Small intestine (tissue), 7 donors: Measurements from ENCODE around the gene HRH2. TPM values are rescaled to one million over a fixed set of nuclear protein-coding genes. Genes with fewer than 3 reads are reported as not detected.

Experiments used
- DNase-seq, 2 donors: peaks; one replicate each; pipeline versions ENCODE4 v3.0.0 to v3.0.0-alpha.2; 2013
- FAIRE-seq: peaks from 2 replicates; lab custom pipeline; 2012; peaks lifted over from hg19 to GRCh38; lab: Jason Lieb, UNC
- H3K27ac ChIP-seq, 3 donors: one replicate each; pipeline ENCODE4 v1.5.1; 2013; ENCODE audit warnings: low read length in 2 of 3, mild to moderate bottlenecking in 2 of 3, control low read depth in 1 of 3, inconsistent platforms in 1 of 3, low read depth in 1 of 3, moderate library complexity in 1 of 3
- H3K27me3 ChIP-seq, 3 donors: one replicate each; pipeline ENCODE4 v1.6.1; 2013; ENCODE audit warnings: low read length in 3 of 3, inconsistent platforms in 1 of 3; ENCODE audit not compliant: control insufficient read depth in 3 of 3, insufficient read depth in 3 of 3
- H3K36me3 ChIP-seq, 3 donors: one replicate each; pipeline ENCODE4 v1.6.1; 2013; ENCODE audit warnings: low read length in 3 of 3, inconsistent platforms in 1 of 3, low read depth in 1 of 3, mild to moderate bottlenecking in 1 of 3, moderate library complexity in 1 of 3; ENCODE audit not compliant: control insufficient read depth in 3 of 3, insufficient read depth in 2 of 3
- H3K4me1 ChIP-seq, 3 donors: one replicate each; pipeline ENCODE4 v1.6.1; 2013; ENCODE audit warnings: low read length in 2 of 3, inconsistent platforms in 1 of 3, low read depth in 1 of 3, mild to moderate bottlenecking in 1 of 3, moderate library complexity in 1 of 3; ENCODE audit not compliant: control insufficient read depth in 3 of 3, insufficient read depth in 2 of 3
- H3K4me3 ChIP-seq, 3 donors: one replicate each; pipeline ENCODE4 v1.5.1; 2013; ENCODE audit warnings: low read length in 3 of 3, control low read depth in 1 of 3, inconsistent platforms in 1 of 3, low read depth in 1 of 3, mild to moderate bottlenecking in 1 of 3, moderate library complexity in 1 of 3
- H3K9me3 ChIP-seq, 2 donors: one replicate each; pipeline ENCODE4 v1.6.1; 2013; ENCODE audit warnings: low read depth in 1 of 2, low read length in 1 of 2; ENCODE audit not compliant: control insufficient read depth in 2 of 2, insufficient read depth in 1 of 2
- WGBS, 3 donors: extraction: QIAGEN DNeasy Blood & Tissue Kit; methylation state at CpG; one replicate each; pipeline ENCODE4 v1.1.7; 2013; 5-methylcytosine and 5-hydroxymethylcytosine counted together
- polyA plus RNA-seq, 4 donors: library from polyadenylated mRNA; stranded (reverse) in 3 of 4; unstranded in 1 of 4; fragments of 200-250 nt in 3 of 4; fragments of 120-200 nt in 1 of 4; gene quantifications; one replicate each; pipeline versions ENCODE4 v1.2.1 to v1.2.3, GENCODE V29; 2013
- donor health status: healthy with polysubstance abuse.
- donor health status: control.
- donor health status: control.
- donor health status: Bipolar disorder and iron deficiency.
- donor health status: healthy.

HRH2 gene
- polyA plus RNA-seq, 4 donors, result 3.3 to 7.2 (median 6.4) TPM

GRCh38 chr5:175652741-175653663 lies 4.9 kb upstream of the HRH2 start:
- no peaks in the 10 kb centered on the region for H3K36me3 ChIP-seq
- H3K4me3 ChIP-seq, result no peak overlapping the region
- no peak for DNase-seq
- peaks cover 0 to 13% of the 10 kb centered on the region in 2 donors for H3K9me3 ChIP-seq
- H3K4me1 ChIP-seq, result peaks cover 0 to 8% (median 0%) of the 10 kb centered on the region in 3 donors
- peaks cover 0 to 10% (median 0%) of the 10 kb centered on the region in 3 donors for H3K27me3 ChIP-seq
- H3K27ac ChIP-seq, result no peak overlapping the region
- 65 to 86% (median 68%) methylated on average over 11 of the region's 11 CpGs for WGBS, 3 donors
- FAIRE-seq, result no peak

GRCh38 chr5:175653763-175654162 lies 4.1 kb upstream of the HRH2 start:
- Histone ChIP-seq H3K36me3 (no peaks in the 10 kb centered on the region), H3K4me3 (no peak overlapping the region), H3K27ac (no peak overlapping the region), H3K9me3 (peaks cover 0 to 11% of the 10 kb centered on the region in 2 donors), H3K27me3 (peaks cover 0 to 17% (median 3%) of the 10 kb centered on the region in 3 donors), H3K4me1 (peaks cover 0 to 8% (median 5%) of the 10 kb centered on the region in 3 donors)
- no peak for FAIRE-seq
- no peak for DNase-seq
- WGBS, 3 donors, result 89 to 96% (median 93%) methylated on average over 4 of the region's 4 CpGs

GRCh38 chr5:175654339-175654738 lies 3.5 kb upstream of the HRH2 start:
- H3K4me1 ChIP-seq, result peaks cover 0 to 8% (median 7%) of the 10 kb centered on the region in 3 donors
- H3K4me3 ChIP-seq, result no peak overlapping the region
- DNase-seq, result no peak
- 84 to 92% (median 90%) methylated on average over 7 of the region's 7 CpGs for WGBS, 3 donors
- peaks cover 0 to 21% (median 3%) of the 10 kb centered on the region in 3 donors for H3K27me3 ChIP-seq
- peaks cover 0 to 10% of the 10 kb centered on the region in 2 donors for H3K9me3 ChIP-seq
- no peak overlapping the region for H3K27ac ChIP-seq
- H3K36me3 ChIP-seq, result no peaks in the 10 kb centered on the region
- FAIRE-seq, result no peak

- WGBS, 3 donors, result 50 to 78% (median 52%) methylated on average over 8 of the region's 8 CpGs
- H3K27me3 ChIP-seq, result peaks cover 0 to 23% (median 3%) of the 10 kb centered on the region in 3 donors
- no peak for FAIRE-seq
Observed at GRCh38 chr5:175654807-175655206, 3.1 kb upstream of the HRH2 start.

GRCh38 chr5:175655411-175655810 lies 2.5 kb upstream of the HRH2 start:
- 50 to 63% (median 52%) methylated on average over 2 of the region's 2 CpGs for WGBS, 3 donors
- Histone ChIP-seq H3K4me3 (no peak overlapping the region), H3K9me3 (no peaks in the 10 kb centered on the region), H3K27me3 (peaks cover 0 to 23% (median 3%) of the 10 kb centered on the region in 3 donors), H3K27ac (no peak overlapping the region), H3K4me1 (peaks cover 0 to 8% (median 7%) of the 10 kb centered on the region in 3 donors), H3K36me3 (no peaks in the 10 kb centered on the region)
- FAIRE-seq (no peak), DNase-seq (no peak)

More at GRCh38 chr5:175654807-175655206, 3.1 kb upstream of the HRH2 start:
- DNase-seq, result peak in 1 of 2 donors; percentile 64
- Histone ChIP-seq H3K9me3 (peaks cover 0 to 5% of the 10 kb centered on the region in 2 donors), H3K4me3 (no peak overlapping the region), H3K4me1 (peaks cover 0 to 8% (median 7%) of the 10 kb centered on the region in 3 donors), H3K27ac (no peak overlapping the region), H3K36me3 (no peaks in the 10 kb centered on the region)

- H3K27ac ChIP-seq, result no peak overlapping the region
Observed at GRCh38 chr5:175656966-175657365, 905 bp upstream of the HRH2 start.

GRCh38 chr5:175658299-175659145 lies 651 bp downstream of the HRH2 start:
- DNase-seq (no peak), FAIRE-seq (no peak)
- no peaks in the 10 kb centered on the region for H3K9me3 ChIP-seq
- peaks cover 0 to 23% (median 3%) of the 10 kb centered on the region in 3 donors for H3K27me3 ChIP-seq
- WGBS, 3 donors, result 5 to 8% (median 7%) methylated on average over 39 to 41 of the region's 41 CpGs
- peaks cover 0 to 3% (median 0%) of the 10 kb centered on the region in 3 donors for H3K36me3 ChIP-seq
- H3K4me3 ChIP-seq, result peak overlapping the region in 2 of 3 donors; percentile 35 to 87
- peak overlapping the region in 1 of 3 donors; percentile 65 for H3K27ac ChIP-seq
- peaks cover 0 to 8% (median 7%) of the 10 kb centered on the region in 3 donors for H3K4me1 ChIP-seq

More at GRCh38 chr5:175656966-175657365, 905 bp upstream of the HRH2 start:
- no peak overlapping the region for H3K4me3 ChIP-seq
- H3K27me3 ChIP-seq, result peaks cover 0 to 23% (median 3%) of the 10 kb centered on the region in 3 donors
- DNase-seq (no peak), FAIRE-seq (no peak)
- H3K9me3 ChIP-seq, result no peaks in the 10 kb centered on the region
- H3K4me1 ChIP-seq, result peaks cover 0 to 8% (median 7%) of the 10 kb centered on the region in 3 donors
- peaks cover 0 to 3% (median 0%) of the 10 kb centered on the region in 3 donors for H3K36me3 ChIP-seq
- 74 to 78% (median 78%) methylated on average over 8 of the region's 8 CpGs for WGBS, 3 donors
